CD4-positive, alpha-beta memory T cell (primary cell): Measurements from ENCODE around the gene OR51I2. TPM values are rescaled to one million over a fixed set of nuclear protein-coding genes. Genes with fewer than 3 reads are reported as not detected.

Experiments used
- polyA plus RNA-seq, 2 donors: library from polyadenylated mRNA; unstranded; fragments of 300-500 nt; fragmentation: Illumina TruSeq; gene quantifications; one replicate each; pipeline ENCODE4 v1.2.3, GENCODE V29; 2021
- total RNA-seq, 2 experiments: library from RNA; stranded (reverse); gene quantifications; one replicate each; pipeline ENCODE4 v1.2.3, GENCODE V29; 2021

Gene OR51I2
- total and polyA plus RNA-seq, 4 experiments from 2014 or later: not detected

Other genes starting within 250 kb of the OR51I2 start
- gene OR51V1, start 248.6 kb upstream of the OR51I2 start, total RNA-seq: not detected
- gene OR51V1, start 248.6 kb upstream of the OR51I2 start, polyA plus RNA-seq: not detected
- gene HBB, start 222.3 kb upstream of the OR51I2 start, total RNA-seq: under 1 TPM in 1 of 2 experiments, not detected in 1; 0.61 TPM
- gene HBB, start 222.3 kb upstream of the OR51I2 start, polyA plus RNA-seq: under 1 TPM; 0.46 to 0.89 TPM
- not detected for gene HBD, start 214.8 kb upstream of the OR51I2 start, total RNA-seq
- gene HBD, start 214.8 kb upstream of the OR51I2 start, polyA plus RNA-seq: not detected
- not detected for gene HBG1, start 199.5 kb upstream of the OR51I2 start, total RNA-seq
- gene HBG1, start 199.5 kb upstream of the OR51I2 start, polyA plus RNA-seq: not detected
- not detected for gene HBG2, start 194.5 kb upstream of the OR51I2 start, total RNA-seq
- not detected for gene HBG2, start 194.5 kb upstream of the OR51I2 start, polyA plus RNA-seq
- not detected for gene HBE1, start 179.4 kb upstream of the OR51I2 start, total RNA-seq
- not detected for gene HBE1, start 179.4 kb upstream of the OR51I2 start, polyA plus RNA-seq
- not detected for gene OR51B4, start 147.4 kb upstream of the OR51I2 start, total RNA-seq
- not detected for gene OR51B4, start 147.4 kb upstream of the OR51I2 start, polyA plus RNA-seq
- not detected for gene OR51B2, start 125.0 kb upstream of the OR51I2 start, total RNA-seq
- gene OR51B2, start 125.0 kb upstream of the OR51I2 start, polyA plus RNA-seq: not detected
- gene OR51B5, start 105.8 kb upstream of the OR51I2 start, total RNA-seq: not detected
- gene OR51B5, start 105.8 kb upstream of the OR51I2 start, polyA plus RNA-seq: not detected
- not detected for gene OR51B6, start 97.8 kb upstream of the OR51I2 start, total RNA-seq
- not detected for gene OR51B6, start 97.8 kb upstream of the OR51I2 start, polyA plus RNA-seq
- not detected for gene OR51M1, start 65.5 kb upstream of the OR51I2 start, total RNA-seq
- not detected for gene OR51M1, start 65.5 kb upstream of the OR51I2 start, polyA plus RNA-seq
- gene OR51Q1, start 27.2 kb upstream of the OR51I2 start, total RNA-seq: not detected
- not detected for gene OR51Q1, start 27.2 kb upstream of the OR51I2 start, polyA plus RNA-seq
- gene OR51I1, start 7.8 kb upstream of the OR51I2 start, total RNA-seq: not detected
- gene OR51I1, start 7.8 kb upstream of the OR51I2 start, polyA plus RNA-seq: not detected
- gene OR52D1, start 39.4 kb downstream of the OR51I2 start, total RNA-seq: not detected
- not detected for gene OR52D1, start 39.4 kb downstream of the OR51I2 start, polyA plus RNA-seq
- gene UBQLN3, start 60.6 kb downstream of the OR51I2 start, total RNA-seq: not detected
- gene UBQLN3, start 60.6 kb downstream of the OR51I2 start, polyA plus RNA-seq: not detected
- under 1 TPM; 0.47 to 0.50 TPM for gene UBQLNL, start 67.4 kb downstream of the OR51I2 start, total RNA-seq
- not detected for gene UBQLNL, start 67.4 kb downstream of the OR51I2 start, polyA plus RNA-seq
- not detected for gene OR52H1, start 99.2 kb downstream of the OR51I2 start, total RNA-seq
- gene OR52H1, start 99.2 kb downstream of the OR51I2 start, polyA plus RNA-seq: not detected
- gene OR52B6, start 131.6 kb downstream of the OR51I2 start, total RNA-seq: not detected
- not detected for gene OR52B6, start 131.6 kb downstream of the OR51I2 start, polyA plus RNA-seq
- gene TRIM6, start 147.3 kb downstream of the OR51I2 start, total RNA-seq: not detected
- not detected for gene TRIM6, start 147.3 kb downstream of the OR51I2 start, polyA plus RNA-seq
- 10 to 100 TPM; 10.4 to 11.6 TPM for gene TRIM34, start 175.7 kb downstream of the OR51I2 start, total RNA-seq
- gene TRIM34, start 175.7 kb downstream of the OR51I2 start, polyA plus RNA-seq: 10 to 100 TPM in 1 of 2 donors, 1 to 10 TPM in 1; 9.6 to 20.2 TPM
- 10 to 100 TPM; 33.9 to 35.5 TPM for gene TRIM5, start 235.8 kb downstream of the OR51I2 start, total RNA-seq
- gene TRIM5, start 235.8 kb downstream of the OR51I2 start, polyA plus RNA-seq: 1 to 10 TPM; 9.1 to 9.5 TPM
- gene TRIM22, start 240.5 kb downstream of the OR51I2 start, total RNA-seq: 100 to 1,000 TPM; 349 to 353 TPM
- 100 to 1,000 TPM; 187 to 190 TPM for gene TRIM22, start 240.5 kb downstream of the OR51I2 start, polyA plus RNA-seq